HL-60/S4 (cell line): Measurements from ENCODE around the gene BTD.

Experiments used
- in situ Hi-C: fragments of 300-500 bp; cut with MboI; formaldehyde crosslinking; loops from 2 replicates; pipeline ENCODE4 v1.14.3; 2022; ENCODE audit warnings: low sequenced_read_pairs

The BTD gene

GRCh38 chr3:15659254-15659975 is 57.9 kb downstream of the BTD start:
- in situ Hi-C loops = no loop called here

GRCh38 chr3:15660055-15660935 is 58.8 kb downstream of the BTD start:
- in situ Hi-C loops = no loop called here

DNA sequence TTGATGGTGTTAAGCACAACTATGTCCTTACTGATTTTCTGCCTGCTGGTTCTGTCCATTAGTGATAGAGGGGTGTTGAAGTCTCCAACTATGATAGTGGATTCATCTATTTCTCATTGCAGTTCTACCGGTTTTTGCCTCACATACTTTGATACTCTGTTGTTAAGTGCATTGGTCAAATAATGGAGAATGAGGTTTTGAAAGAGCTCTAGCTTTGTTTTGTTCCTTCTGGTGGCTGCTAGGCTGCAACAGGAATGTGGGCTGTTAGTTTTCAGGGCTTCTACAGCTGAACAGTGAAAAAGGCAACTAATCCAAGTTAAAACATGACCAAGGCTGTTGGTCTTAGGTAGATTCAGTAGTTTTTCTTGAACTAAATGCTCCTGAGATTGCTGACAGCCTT is 62.6 kb downstream of the BTD start:
- in situ Hi-C loops = no loop called here

GRCh38 chr3:15665510-15666150 is 64.1 kb downstream of the BTD start:
- in situ Hi-C loops = no loop called here

- in situ Hi-C loops = no loop called here
Measured at GRCh38 chr3:15666277-15666676, 64.7 kb downstream of the BTD start.

GRCh38 chr3:15667484-15667883 is 65.9 kb downstream of the BTD start:
- in situ Hi-C loops = no loop called here

DNA sequence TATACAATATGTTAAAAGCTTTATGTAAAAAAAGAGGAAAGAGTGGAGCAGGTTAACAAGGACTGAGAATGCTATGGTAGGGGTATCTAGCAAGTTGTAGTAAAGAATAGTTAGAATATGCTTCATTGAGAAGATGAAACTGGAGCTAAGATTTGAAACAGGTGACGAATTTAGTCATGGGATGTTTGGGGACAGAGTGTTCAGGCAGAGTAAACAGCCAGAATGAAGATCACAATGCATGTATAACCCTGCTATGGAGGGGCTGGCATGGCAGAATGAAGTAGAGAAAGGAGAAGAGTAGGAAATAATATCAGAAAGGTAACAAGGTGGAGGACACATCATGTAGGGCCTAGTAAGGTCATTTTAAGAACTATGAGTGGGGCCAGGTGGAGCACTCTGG is 72.0 kb downstream of the BTD start:
- in situ Hi-C loops = no loop called here

DNA sequence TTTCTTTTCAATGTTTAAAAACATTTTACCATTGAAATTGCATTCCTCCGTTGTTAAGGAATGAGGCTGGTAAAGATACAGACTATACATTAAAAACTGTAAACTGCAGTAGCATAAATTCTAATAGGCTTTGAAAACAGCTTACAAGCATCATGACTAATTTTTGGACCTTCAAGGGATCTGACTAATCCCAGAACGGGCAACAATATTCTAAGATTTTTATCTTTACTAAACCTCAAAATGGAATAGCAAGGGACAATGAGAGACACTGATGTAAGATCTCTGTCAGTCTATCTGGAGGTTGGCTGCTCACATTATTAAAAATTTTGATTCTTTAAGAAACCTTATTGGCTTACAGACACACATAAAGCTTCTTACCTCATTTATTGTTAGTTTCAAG is 74.7 kb downstream of the BTD start:
- in situ Hi-C loops = no loop called here

DNA sequence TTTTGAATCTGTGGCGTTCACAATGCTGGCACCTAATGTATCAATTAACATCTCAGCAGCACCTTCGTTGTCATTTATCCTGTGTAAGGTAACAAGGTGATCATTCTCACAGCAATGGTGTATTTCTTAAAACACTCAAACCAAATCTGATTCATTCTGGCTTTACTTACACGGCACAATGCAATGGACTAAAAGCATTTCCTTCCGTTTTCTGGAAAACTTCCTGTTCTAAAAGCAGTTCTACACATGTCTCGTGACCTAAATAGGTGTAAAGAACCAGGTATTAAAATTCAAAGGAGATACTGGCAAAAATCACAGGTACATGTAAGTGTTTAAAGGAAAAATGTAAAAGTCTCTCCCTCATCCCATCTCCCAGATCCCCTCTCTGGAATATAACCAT is 77.8 kb downstream of the BTD start:
- in situ Hi-C loops = no loop called here

GRCh38 chr3:15681668-15682067 is 80.1 kb downstream of the BTD start:
- in situ Hi-C loops = no loop called here

DNA sequence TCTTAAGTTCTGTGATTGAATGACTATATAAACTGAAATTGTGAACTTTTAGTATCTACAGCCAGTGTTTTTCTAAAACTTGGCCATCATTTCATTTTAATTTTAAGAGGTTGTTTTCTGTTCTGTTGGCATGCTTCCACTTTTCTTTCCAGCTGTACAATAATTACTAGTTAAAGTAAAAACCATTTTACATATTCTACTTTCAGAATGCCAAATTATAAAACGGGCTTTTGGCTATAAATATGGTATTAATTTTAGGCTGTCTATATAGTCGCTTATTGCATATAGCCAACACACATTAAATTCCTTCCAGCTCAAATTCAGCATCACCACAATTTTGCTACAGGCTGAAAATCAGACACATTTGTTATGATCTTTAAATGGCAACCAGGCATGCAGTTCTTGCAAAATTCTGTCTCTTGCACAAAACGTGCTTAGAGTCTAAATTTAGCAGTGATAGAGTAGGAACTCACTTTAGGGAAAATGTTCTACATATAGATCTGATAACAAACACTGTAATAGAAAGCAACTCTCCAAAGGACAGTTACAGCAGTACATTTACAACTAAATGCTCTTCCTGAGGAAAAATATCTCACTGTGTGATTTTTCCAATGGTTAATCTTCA is 81.1 kb downstream of the BTD start:
- in situ Hi-C loops = no loop called here

DNA sequence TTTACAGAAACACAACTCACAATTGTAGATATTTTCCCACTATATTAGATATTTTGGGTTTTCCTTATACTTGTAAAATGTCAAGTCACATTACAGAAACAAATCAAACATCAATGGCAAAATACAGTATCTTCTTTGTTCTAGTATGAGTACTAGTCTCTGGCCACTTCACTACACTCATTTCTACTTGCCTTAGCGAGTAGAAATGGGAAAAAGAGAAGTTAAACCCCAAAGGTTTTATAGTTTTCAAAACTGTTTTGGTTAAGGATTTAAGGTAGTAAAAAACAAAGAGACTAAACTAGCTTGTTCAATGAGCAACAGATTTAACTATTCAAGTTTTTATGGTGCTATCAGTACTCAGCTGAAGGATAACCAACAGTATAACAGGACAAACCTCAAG is 81.7 kb downstream of the BTD start:
- in situ Hi-C loops = no loop called here

- in situ Hi-C loops = no loop called here
Measured at GRCh38 chr3:15685927-15686326, 84.4 kb downstream of the BTD start.

DNA sequence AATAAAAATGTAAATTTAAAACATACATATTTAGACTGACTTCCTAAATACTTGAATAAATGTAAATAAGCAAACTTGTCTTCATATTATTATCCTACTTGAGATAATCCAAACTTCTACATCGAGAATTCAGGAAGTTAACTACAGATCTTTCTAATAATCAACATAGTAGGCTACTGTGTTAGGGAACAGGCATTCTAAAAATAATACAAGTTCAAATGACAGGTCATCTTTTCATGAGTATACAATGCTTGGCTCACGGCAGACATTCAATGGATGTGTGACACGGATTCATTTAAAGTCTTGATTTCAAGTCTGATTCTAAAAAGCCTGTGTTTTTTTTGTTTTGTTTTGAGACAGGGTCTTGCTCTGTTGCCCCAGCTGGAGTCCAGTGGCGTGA is 88.7 kb downstream of the BTD start:
- in situ Hi-C loops = no loop called here

DNA sequence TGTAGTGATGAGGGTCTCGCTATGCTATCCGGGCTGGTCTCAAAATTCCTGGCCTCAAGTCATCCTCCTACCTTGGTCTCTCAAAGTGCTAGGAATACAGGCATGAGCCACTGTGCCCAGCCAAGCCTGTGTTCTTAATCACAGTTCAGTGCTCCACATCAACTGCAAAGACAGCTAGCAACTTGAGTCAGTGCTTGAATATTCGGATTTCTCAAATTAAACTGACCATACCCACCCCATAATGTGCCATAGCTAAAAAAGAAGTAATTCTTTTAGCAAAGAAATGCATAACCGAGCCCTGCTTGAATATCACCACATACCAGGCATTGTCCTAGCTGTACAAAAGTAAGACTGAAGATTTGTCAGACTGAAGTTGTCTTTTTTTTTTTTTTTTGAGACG is 89.2 kb downstream of the BTD start:
- in situ Hi-C loops = no loop called here

GRCh38 chr3:15693355-15693754 is 91.8 kb downstream of the BTD start:
- in situ Hi-C loops = no loop called here

DNA sequence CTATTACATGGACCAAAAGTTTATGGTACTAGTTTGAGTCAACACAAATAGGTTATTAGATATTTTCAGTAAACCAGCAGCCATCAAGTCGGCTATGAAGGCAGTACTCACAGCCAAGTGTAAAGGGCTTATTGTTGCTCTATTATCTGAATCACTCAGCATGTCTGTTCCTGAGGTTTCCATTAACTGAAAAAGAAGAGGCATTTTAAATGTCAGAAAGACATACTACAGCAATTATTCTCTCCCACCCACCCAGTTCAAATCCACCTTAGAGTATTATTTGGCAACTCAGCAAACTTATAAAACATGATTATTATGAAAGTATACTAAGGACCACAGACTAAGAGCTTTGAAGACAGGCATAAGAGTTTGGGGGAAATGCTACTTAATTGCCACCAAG is 93.1 kb downstream of the BTD start:
- in situ Hi-C loops = no loop called here
